Kasumi-1 (cell line): ENCODE data around the gene RIC1.
"Not testable (repeated sequence)": the region's sequence is repeated elsewhere in the genome, so short reads cannot be mapped to it uniquely, and the experiment has no call there.

ENCODE experiments used
- DNase-seq, 2 experiments: peaks; one replicate each; lab custom pipeline; 2025; lab: John Stamatoyannopoulos, UW

Gene RIC1

GRCh38 chr9:5624655-5625054 is 4.3 kb upstream of the RIC1 start:
- no peak for DNase-seq

DNA sequence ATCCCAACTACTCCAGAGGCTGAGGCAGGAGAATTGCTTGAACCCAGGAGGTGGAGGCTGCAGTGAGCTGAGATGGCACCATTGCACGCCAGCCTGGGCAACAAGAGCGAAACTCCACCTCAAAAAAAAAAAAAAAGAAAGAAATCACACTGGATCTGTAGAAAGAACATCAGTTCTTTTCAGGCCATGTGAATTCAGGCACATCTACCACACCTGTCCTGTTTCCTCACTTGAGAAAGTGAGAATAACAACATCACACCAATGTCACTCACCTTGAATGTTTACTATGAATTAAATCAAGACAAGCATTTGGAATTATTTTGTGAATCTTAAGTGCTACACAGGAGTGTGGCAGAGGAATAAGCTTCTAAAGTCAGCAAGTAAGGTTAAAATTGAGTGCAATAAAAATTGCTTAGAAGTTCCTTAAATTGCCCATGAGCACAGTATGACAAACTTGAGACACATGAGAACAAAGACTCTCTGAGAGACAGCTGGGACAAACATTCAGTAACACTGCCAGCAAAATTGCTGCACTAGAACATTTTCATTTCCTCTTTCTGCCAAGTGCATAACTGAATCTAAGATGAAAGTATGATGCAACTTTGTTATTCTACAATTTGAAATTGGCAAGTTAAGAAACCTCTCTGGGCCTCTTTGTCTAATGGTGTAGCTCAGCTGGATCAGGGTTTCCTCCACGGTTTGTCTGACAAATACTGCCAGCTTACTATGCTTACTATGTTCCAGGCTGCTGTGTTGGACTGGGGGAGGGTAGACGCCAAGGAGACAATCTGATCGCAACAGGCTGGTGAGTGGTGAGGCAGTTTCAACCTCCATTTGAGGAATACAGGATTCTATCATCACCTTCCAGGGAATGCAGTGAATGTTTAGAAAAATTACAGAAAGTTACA is 1.9 kb upstream of the RIC1 start:
- peak; percentile 79 to 81 for DNase-seq

DNA sequence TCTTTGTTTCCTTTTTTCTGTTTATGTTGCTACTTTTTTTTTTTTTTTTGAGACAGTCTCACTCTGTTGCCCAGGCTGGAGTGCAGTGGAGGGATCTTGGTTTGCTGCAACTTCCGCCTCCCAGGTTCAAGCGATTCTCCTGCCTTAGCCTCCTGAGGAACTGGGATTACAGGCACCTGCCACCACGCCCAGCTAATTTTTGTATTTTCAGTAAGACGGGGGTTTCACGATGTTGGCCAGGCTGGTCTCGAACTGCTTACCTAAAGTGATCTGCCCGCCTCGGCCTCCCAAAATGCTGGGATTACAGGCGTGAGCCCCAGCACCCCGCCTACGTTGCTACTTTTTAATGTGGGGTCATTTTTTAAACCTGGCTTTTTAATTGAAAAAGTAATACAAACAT is 1.2 kb upstream of the RIC1 start:
- DNase-seq, result not testable (repeated sequence)

DNA sequence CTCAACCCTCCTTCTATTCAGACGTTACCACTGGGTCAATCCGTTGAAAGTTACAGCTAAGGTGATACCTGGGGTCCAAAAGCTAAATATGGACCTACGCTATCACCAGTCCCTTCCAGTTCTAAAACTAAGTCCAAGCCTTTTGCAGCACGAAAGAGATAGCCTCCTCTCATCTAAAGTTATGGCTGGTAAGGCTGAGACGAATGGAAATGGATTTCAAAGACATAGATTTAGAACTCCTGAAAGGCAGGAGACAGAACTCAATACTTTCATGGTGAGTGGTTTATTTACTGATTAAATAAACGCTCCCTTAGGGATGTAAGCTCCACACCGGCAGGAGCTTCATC is 751 bp upstream of the RIC1 start:
- no peak for DNase-seq

- peak in 1 of 2 experiments; percentile 34 for DNase-seq
Observed at GRCh38 chr9:5629312-5630080, 589 bp downstream of the RIC1 start.

DNA sequence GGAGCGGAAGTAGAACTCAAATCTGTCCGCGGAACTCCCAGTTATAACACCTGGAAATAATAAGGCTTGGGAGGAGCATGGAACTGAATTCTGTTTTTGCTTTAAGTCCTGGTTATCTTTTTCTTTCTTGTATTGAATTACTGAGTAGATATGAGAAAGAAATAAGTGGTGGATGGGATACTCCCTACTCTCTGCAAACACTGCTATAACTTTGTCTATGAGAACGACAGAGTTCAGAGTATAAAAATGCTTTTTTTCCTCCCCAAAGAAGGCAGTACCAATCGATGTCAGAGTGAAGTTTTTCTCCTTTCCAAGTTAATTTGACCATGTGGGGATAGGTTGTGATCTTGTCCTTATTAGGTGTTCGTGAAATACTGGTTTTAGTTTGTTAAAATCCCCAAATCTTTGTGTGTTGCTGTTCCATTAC is 1.2 kb downstream of the RIC1 start:
- DNase-seq, result peak in 1 of 2 experiments; percentile 3

GRCh38 chr9:5631026-5631425 is 2.1 kb downstream of the RIC1 start:
- no peak for DNase-seq

GRCh38 chr9:5632540-5632939 is 3.6 kb downstream of the RIC1 start:
- no peak for DNase-seq

DNA sequence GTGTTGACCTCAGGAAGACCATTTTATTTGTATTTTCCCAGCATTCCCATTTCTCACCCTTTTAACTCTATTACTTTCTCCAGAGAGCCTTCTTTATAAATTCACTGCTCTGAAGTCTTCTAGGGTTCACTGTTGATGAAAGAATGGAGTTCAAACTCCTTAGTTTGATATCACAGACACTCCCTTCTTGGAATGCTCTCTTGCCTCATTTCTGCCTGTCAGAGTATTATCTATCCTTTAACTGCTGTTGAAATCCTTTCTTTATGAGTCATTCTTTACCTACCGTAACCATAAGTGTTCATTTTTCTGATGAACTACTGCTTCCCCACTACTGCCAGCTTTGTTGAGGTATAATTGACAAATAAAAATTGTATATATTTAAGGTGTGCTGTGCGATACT is 4.3 kb downstream of the RIC1 start:
- no peak for DNase-seq

DNA sequence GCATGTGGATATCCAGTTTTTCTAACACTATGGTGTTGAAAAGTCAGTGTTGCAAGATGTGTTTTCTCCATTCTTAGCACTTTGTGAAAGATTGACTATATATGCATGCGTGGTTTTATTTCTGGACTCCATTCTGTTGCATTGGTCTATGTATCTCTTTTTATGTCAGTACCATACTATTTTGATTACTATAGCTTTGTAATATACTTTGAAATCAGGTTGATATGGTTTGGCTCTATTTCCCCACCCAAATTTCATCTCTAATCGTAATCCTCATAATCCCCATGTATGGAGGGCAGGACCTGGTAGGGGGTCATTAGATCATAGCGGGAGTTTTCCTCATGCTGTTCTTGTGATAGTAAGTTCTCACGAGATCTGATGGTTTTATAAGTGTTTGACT is 6.5 kb downstream of the RIC1 start:
- no peak for DNase-seq

GRCh38 chr9:5639816-5640215 is 10.9 kb downstream of the RIC1 start:
- no peak for DNase-seq

DNA sequence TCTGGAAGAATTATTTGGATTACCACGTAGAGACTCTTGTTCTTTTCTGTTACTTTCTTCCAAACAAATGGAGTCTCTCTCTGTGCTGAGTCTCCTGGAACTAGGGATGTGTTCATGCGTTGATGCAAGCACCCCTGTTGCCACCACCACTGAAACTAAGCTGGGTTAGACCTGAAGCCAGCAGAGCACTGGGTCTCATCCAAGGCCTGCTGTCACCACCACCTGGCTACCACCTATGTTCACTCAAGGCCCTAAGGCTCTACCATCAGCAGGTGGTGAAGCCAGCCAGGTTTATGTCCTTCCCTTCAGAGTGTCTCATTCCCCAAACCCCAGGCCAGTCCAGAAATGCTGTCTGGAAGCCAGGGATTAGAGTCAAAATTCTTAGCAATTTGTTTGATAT is 13.3 kb downstream of the RIC1 start:
- no peak for DNase-seq

DNA sequence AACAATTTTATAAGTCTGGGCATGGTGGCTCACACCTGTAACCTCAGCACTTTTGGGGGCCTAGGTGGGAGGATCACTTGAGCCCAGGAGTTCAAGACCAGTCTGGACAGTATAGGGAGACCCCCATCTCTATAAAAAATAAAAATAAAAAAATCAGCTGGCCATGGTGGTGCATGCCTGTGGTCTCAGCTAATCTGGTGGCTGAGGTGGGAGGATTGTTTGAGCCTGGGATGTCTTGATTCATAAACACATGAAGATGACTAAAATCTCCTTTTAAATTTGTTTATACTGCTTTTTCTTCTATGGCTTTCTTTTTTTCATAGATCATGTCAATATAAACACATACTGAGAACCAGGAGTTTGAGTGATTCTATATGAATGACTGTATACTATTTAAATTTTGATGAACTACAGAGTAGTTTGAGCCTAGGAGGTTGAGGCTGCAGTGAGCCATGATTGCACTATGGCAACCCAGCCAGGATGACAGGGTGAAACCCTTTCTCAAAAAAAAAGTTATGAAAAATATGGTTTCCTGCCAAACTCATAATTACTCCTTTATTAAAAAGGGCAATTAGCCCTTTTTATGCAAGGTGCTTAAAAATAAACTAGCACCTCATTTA is 14.2 kb downstream of the RIC1 start:
- no peak for DNase-seq

DNA sequence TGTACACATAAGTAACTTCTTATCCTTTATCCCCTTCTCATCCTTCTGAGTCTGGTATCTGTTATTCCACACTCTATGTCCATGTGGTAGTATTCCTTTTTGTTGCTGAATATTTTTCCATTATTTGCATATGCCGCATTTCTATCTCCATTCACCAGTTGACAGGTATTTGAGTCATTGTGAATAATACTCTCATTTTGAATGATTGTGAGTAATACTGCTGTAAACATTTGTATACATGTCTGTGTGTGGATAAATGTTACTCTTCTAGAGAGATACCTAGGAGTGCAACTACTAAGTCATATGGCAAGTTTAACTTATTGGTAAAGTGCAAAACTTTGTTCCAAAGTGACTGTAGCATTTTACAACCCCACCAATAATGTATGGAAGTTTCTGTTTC is 15.6 kb downstream of the RIC1 start:
- DNase-seq, result no peak

DNA sequence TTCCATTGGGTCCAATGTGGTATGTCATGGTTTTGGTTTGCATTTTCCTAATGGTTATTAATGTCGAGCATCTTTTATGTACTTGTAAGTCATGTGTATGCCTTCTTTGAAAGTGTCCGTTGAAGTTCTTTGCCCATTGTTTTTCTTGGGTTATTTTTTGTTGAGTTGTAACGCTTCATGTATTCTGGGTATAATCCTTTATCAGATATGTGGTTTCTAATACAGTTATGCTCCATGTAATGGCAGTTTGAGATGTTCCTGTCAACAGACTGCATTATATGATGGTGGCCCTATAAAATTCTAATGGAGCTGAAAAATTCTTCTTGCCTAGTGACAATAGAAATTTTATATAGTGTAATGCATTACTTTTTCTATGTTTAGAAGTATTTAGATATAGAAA is 17.2 kb downstream of the RIC1 start:
- no peak for DNase-seq

DNA sequence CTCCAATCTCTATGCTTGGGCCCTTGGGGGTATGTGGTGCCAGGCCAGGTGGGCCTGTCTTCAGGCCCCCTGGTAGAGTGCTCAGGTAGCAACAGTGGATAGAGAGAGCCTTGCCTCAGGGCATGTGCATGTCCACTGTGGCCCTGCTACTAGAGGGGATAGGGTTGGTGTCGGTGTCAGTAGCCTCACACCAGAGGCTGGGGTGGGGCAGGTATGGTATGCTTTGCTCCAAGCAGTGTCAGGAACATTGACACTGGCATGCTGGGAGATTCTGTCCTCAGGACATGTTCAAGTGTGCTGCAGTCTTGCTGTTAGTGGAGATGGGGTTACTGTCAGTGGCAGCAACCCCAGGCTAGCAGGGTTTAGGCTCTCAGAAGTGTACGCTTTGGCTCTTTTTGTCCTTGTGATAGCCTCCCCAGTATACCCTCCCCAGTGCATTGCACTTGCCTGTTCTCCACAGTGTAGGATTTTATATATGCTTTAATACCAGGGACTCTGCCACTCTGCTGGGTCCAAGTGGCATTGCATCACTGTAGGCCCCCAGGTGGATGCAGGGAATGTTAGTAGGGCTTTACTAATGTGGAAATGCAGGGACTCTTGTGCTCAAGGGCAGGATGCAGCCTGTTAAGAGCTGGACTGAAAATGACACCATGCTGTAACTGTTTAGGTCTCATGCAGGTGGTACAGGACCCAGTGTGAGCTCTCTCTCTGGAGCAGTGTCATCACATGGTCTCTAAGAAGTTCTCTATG is 21.6 kb downstream of the RIC1 start:
- no peak for DNase-seq

- no peak for DNase-seq
Observed at GRCh38 chr9:5651246-5651645, 22.3 kb downstream of the RIC1 start.

DNA sequence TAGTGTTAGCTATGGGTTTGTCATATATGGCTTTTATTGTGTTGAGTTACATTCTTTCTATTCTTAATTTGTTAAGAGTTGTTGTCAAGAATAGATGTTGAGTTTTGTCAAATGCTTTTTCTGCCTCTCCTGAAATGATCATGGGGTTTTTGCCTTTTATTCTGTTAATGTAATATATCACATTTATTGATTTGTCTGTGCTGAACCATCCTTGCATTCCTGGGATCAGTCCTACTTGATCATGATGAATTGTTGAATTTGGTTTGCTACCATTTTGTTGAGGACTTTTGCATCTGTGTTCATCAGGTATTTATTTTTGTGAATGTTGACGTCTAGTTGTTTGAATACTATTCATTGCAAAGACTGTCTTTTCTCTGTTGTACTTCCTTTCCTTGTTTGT is 23.9 kb downstream of the RIC1 start:
- no peak for DNase-seq

GRCh38 chr9:5662804-5663203 is 33.9 kb downstream of the RIC1 start:
- DNase-seq, result not testable (repeated sequence)

- DNase-seq, result peak; percentile 18 to 34
Observed at GRCh38 chr9:5665059-5665458, 36.2 kb downstream of the RIC1 start.

DNA sequence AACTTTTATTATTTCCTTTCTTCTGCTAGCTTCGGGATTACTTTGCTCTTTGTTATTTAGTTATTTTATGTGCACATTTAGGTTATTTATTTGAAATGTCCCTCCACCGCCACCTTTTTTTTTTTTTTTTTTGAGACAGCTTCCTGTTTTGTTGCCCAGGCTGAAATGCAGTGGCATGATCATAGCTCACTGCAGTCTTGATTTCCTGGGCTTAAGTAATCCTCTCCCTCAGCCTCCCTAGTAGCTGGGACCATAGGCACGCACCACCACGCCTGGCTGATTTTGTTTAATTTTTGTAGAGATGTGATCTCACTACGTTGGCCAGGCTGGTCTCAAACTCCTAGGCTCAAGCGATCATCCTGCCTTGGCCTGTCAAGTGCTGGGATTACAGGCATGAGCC is 38.5 kb downstream of the RIC1 start:
- no peak for DNase-seq

- no peak for DNase-seq
Observed at GRCh38 chr9:5670079-5670478, 41.2 kb downstream of the RIC1 start.
